Mucosa of stomach (tissue), 1 donor: ENCODE results near the gene GRIP2.

Source experiments
- H3K27me3 ChIP-seq: one replicate; pipeline ENCODE4 v1.7.0; 2013; ENCODE audit warnings: mild to moderate bottlenecking, low read length; ENCODE audit not compliant: control insufficient read depth, insufficient read depth
- H3K36me3 ChIP-seq: one replicate; pipeline ENCODE4 v1.7.0; 2013; ENCODE audit warnings: low read length; ENCODE audit not compliant: control insufficient read depth, insufficient read depth
- H3K4me1 ChIP-seq: one replicate; pipeline ENCODE4 v1.7.0; 2013; ENCODE audit warnings: mild to moderate bottlenecking, low read length; ENCODE audit not compliant: control insufficient read depth, insufficient read depth
- H3K4me3 ChIP-seq: one replicate; pipeline ENCODE4 v1.7.0; 2013; ENCODE audit warnings: low read length
- H3K9ac ChIP-seq: one replicate; pipeline ENCODE4 v1.7.0; 2013; ENCODE audit warnings: mild to moderate bottlenecking, low read length, moderate library complexity
- H3K9me3 ChIP-seq: one replicate; pipeline ENCODE4 v1.7.0; 2013; ENCODE audit warnings: mild to moderate bottlenecking, low read length, moderate library complexity; ENCODE audit not compliant: control insufficient read depth
- donor health status: Pancreatic carcinoma.

The GRIP2 gene

GRCh38 chr3:14460342-14461005, 79.7 kb downstream of the GRIP2 start:
- H3K9me3 ChIP-seq, result no peaks in the 10 kb centered on the region
- H3K36me3 ChIP-seq, result no peaks in the 10 kb centered on the region
- peaks cover 52% of the 10 kb centered on the region for H3K4me1 ChIP-seq
- peak overlapping the region; percentile 2 for H3K9ac ChIP-seq
- H3K4me3 ChIP-seq, result no peak overlapping the region
- no peaks in the 10 kb centered on the region for H3K27me3 ChIP-seq

- H3K27me3 ChIP-seq, result no peaks in the 10 kb centered on the region
- H3K4me1 ChIP-seq, result peaks cover 59% of the 10 kb centered on the region
- no peaks in the 10 kb centered on the region for H3K36me3 ChIP-seq
- H3K4me3 ChIP-seq, result no peak overlapping the region
- no peak overlapping the region for H3K9ac ChIP-seq
- no peaks in the 10 kb centered on the region for H3K9me3 ChIP-seq
Observed at GRCh38 chr3:14459787-14460186, 80.4 kb downstream of the GRIP2 start.

DNA sequence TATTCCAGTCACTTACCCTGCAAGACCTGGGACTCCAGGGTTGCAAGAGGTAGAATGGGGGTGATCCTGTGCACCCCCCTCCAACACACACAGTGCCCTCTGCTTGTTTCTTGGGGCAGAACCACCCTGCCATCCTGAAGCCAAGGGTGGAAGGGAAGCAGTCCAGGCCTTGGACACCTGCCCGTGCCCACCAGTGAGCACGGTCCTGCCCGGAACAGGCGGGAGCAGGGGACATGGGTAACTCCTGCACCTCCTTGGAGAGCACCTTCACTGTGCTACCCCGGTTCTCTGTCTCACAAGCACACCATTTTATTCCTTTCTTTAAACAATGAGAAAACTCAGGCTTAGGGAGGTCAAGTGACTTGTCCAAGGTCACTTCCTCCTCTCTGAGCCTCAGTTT, 80.8 kb downstream of the GRIP2 start:
- Histone ChIP-seq H3K27me3 (no peaks in the 10 kb centered on the region), H3K36me3 (no peaks in the 10 kb centered on the region), H3K4me1 (peaks cover 63% of the 10 kb centered on the region), H3K9ac (no peak overlapping the region), H3K4me3 (no peak overlapping the region), H3K9me3 (no peaks in the 10 kb centered on the region)

DNA sequence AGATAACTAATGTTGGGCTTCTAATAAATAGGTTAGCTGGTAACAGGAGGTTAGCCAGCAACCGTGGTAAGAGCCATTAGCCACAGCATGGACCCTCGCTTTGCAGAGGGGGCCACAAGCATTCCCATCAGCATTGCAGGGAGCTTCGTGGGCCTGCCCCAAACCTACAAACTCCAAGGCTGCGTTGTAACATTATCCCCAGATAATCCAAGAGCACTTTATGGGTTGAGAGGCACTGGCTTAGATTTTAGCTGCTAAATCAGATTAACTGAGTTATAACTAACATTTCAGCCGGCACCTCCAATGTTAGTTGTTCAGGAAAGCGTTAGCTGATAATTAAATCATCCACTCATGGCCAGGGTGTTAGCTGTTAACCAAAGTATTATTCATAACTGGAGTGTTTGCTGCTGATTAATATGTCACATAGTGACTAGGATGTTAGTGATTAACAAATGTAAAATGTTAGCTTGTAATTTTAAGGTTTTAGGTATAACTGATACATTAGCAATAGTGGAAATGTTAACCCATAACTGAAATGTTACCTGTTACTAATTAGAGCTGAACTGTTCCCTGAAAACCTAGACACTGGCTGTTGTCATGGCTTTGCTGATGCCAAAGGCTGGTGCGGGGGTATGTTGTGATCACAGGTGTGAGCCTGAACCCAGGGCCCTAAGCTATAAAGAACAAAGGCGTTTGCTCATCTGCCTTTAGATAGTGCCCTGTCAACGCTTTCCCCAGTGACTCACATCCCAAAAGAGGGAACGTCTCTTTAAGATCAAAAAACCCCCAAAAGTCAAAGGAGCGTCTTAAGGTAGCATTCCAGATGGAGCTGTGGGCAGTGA, 81.5 kb downstream of the GRIP2 start:
- no peak overlapping the region for H3K9ac ChIP-seq
- no peaks in the 10 kb centered on the region for H3K27me3 ChIP-seq
- H3K36me3 ChIP-seq, result no peaks in the 10 kb centered on the region
- no peaks in the 10 kb centered on the region for H3K9me3 ChIP-seq
- H3K4me1 ChIP-seq, result peaks cover 71% of the 10 kb centered on the region
- H3K4me3 ChIP-seq, result peak overlapping the region; percentile 16

- Histone ChIP-seq H3K9ac (peak overlapping the region; percentile 17), H3K27me3 (no peaks in the 10 kb centered on the region), H3K4me1 (peaks cover 77% of the 10 kb centered on the region), H3K9me3 (no peaks in the 10 kb centered on the region), H3K36me3 (no peaks in the 10 kb centered on the region), H3K4me3 (peak overlapping the region; percentile 16)
Observed at GRCh38 chr3:14457999-14458398, 82.1 kb downstream of the GRIP2 start.

GRCh38 chr3:14457481-14457880, 82.7 kb downstream of the GRIP2 start:
- Histone ChIP-seq H3K36me3 (no peaks in the 10 kb centered on the region), H3K9ac (peak overlapping the region; percentile 17), H3K4me1 (peaks cover 82% of the 10 kb centered on the region), H3K9me3 (no peaks in the 10 kb centered on the region), H3K4me3 (no peak overlapping the region), H3K27me3 (no peaks in the 10 kb centered on the region)

GRCh38 chr3:14456794-14457193, 83.3 kb downstream of the GRIP2 start:
- H3K36me3 ChIP-seq, result no peaks in the 10 kb centered on the region

GRCh38 chr3:14455571-14456317, 84.4 kb downstream of the GRIP2 start:
- Histone ChIP-seq H3K9ac (no peak overlapping the region), H3K4me3 (no peak overlapping the region), H3K36me3 (no peaks in the 10 kb centered on the region), H3K27me3 (no peaks in the 10 kb centered on the region), H3K9me3 (no peaks in the 10 kb centered on the region), H3K4me1 (peaks cover 85% of the 10 kb centered on the region)

More at GRCh38 chr3:14456794-14457193, 83.3 kb downstream of the GRIP2 start:
- no peak overlapping the region for H3K9ac ChIP-seq
- H3K9me3 ChIP-seq, result no peaks in the 10 kb centered on the region
- no peaks in the 10 kb centered on the region for H3K27me3 ChIP-seq
- peaks cover 88% of the 10 kb centered on the region for H3K4me1 ChIP-seq
- H3K4me3 ChIP-seq, result no peak overlapping the region

GRCh38 chr3:14454639-14455310, 85.4 kb downstream of the GRIP2 start:
- Histone ChIP-seq H3K36me3 (no peaks in the 10 kb centered on the region), H3K9ac (no peak overlapping the region), H3K27me3 (no peaks in the 10 kb centered on the region), H3K4me3 (no peak overlapping the region), H3K4me1 (peaks cover 76% of the 10 kb centered on the region), H3K9me3 (no peaks in the 10 kb centered on the region)

DNA sequence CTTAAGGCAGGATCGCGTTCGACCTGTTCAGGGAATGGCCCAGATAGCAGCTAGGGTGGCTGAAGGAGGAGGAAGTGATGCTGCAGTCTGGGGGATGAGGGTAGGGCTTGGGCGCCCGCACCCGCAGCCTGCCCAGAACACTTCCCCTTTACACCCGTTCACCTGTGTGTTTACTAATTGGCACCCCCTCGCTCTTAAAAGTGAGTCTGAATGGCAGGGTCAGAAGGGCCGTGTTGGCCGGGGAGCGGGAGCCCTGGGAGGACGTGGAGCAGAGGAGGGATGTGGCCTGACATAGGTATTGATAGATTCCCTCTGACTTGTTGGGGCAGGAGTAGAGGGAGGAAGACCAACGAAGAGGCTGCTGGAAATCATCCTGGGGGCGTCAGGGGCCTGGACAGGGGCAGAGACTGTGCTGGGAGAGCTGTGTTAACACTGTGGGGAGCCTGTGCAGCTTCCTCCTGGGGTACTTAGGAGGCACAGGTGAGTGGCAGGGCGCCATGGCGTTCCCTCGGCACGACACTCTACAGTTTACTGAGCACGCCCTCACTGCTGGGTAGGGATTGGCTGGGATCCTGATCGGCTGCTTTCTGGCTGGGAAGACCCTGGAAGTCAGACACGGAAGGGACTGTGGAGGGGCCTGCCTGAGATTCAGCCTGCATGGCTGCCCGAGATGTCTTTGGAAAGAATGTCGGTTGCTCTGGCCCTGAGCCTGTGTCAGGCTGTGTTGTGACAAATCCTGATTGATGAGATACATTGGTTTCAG, 86.1 kb downstream of the GRIP2 start:
- Histone ChIP-seq H3K27me3 (no peaks in the 10 kb centered on the region), H3K4me1 (peaks cover 68% of the 10 kb centered on the region), H3K9ac (peak overlapping the region; percentile 49), H3K36me3 (no peaks in the 10 kb centered on the region), H3K9me3 (no peaks in the 10 kb centered on the region), H3K4me3 (no peak overlapping the region)
